Thymus (tissue), 11 donors: ENCODE data around the gene PURA. TPM values are rescaled to one million over a fixed set of nuclear protein-coding genes. Genes with fewer than 3 reads are reported as not detected.

Experiments
- DNase-seq, 9 donors: peaks; one replicate each; pipeline ENCODE4 v3.0.0-alpha.2; 2013; ENCODE audit warnings: low spot score in 9 of 9, low read depth in 6 of 9, missing footprints in 1 of 9
- H3K27ac ChIP-seq, 2 donors: one replicate each; pipeline ENCODE4 v1.5.1; 2013; ENCODE audit warnings: control low read depth in 1 of 2, low read depth in 1 of 2, low read length in 1 of 2, mild to moderate bottlenecking in 1 of 2, moderate library complexity in 1 of 2
- H3K27me3 ChIP-seq, 2 donors: one replicate each; pipeline ENCODE4 v1.5.1; 2013; ENCODE audit warnings: low read length in 1 of 2; ENCODE audit not compliant: control insufficient read depth in 2 of 2, insufficient read depth in 1 of 2
- H3K36me3 ChIP-seq, 2 donors: one replicate each; pipeline ENCODE4 v1.5.1; 2013; ENCODE audit warnings: low read length in 1 of 2, mild to moderate bottlenecking in 1 of 2, moderate library complexity in 1 of 2; ENCODE audit not compliant: control insufficient read depth in 2 of 2, insufficient read depth in 2 of 2
- H3K4me1 ChIP-seq, 2 donors: one replicate each; pipeline ENCODE4 v1.5.1; 2013; ENCODE audit warnings: low read length in 2 of 2; ENCODE audit not compliant: control insufficient read depth in 2 of 2, insufficient read depth in 2 of 2
- H3K4me3 ChIP-seq, 2 donors: one replicate each; pipeline ENCODE4 v1.5.1; 2013; ENCODE audit warnings: low read length in 2 of 2, control low read depth in 1 of 2, mild to moderate bottlenecking in 1 of 2
- H3K9me3 ChIP-seq, 2 donors: one replicate each; pipeline ENCODE4 v1.5.1; 2013; ENCODE audit warnings: low read length in 1 of 2, mild to moderate bottlenecking in 1 of 2; ENCODE audit not compliant: control insufficient read depth in 2 of 2, insufficient read depth in 1 of 2
- WGBS: extraction: QIAGEN DNeasy Blood & Tissue Kit; methylation state at CpG from one replicate; pipeline ENCODE4 v1.1.7; 2013; 5-methylcytosine and 5-hydroxymethylcytosine counted together
- polyA plus RNA-seq: library from polyadenylated mRNA; stranded (reverse); fragments of 200-250 nt; gene quantifications from one replicate; pipeline ENCODE4 v1.2.3, GENCODE V29; 2013
- total RNA-seq: library from RNA; stranded (reverse); fragments of 120-200 nt; gene quantifications from one replicate; pipeline ENCODE4 v1.2.4, GENCODE V29; 2013
- donor health status: healthy.

PURA gene
- total and polyA plus RNA-seq, 2 donors, result 4.7 to 5.9 TPM

- Histone ChIP-seq H3K27me3 (peaks cover 0 to 35% of the 10 kb centered on the region in 2 donors), H3K36me3 (no peaks in the 10 kb centered on the region), H3K27ac (no peak overlapping the region), H3K4me1 (no peaks in the 10 kb centered on the region), H3K4me3 (no peak overlapping the region), H3K9me3 (no peaks in the 10 kb centered on the region)
- WGBS, result 62% methylated on average over 4 of the region's 4 CpGs
- DNase-seq, result no peak
Measured at GRCh38 chr5:140084541-140084940, 29.4 kb upstream of the PURA start.

DNA sequence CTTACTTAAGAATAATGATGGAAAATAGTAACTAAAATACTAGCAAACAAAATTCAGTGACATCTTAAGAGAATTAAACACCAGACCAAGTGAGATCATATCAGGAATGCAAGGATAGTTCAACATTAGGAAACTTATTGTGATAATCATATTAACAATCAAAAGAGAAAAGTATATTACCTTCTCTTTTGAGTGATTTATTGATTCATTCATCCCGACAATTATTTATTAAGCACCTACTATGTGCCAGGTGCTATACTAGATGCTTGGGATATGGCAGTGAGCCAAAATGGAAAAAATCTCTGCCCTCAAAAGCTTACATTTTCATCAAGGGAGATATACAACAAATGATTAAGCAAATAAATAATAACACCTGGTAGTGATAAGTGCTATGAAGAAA lies 23.7 kb upstream of the PURA start:
- WGBS, result 96% methylated on average over 1 of the region's 1 CpG
- no peaks in the 10 kb centered on the region for H3K9me3 ChIP-seq
- H3K27me3 ChIP-seq, result peaks cover 0 to 11% of the 10 kb centered on the region in 2 donors
- no peaks in the 10 kb centered on the region for H3K36me3 ChIP-seq
- no peak overlapping the region for H3K4me3 ChIP-seq
- DNase-seq, result no peak
- no peaks in the 10 kb centered on the region for H3K4me1 ChIP-seq
- no peak overlapping the region for H3K27ac ChIP-seq

DNA sequence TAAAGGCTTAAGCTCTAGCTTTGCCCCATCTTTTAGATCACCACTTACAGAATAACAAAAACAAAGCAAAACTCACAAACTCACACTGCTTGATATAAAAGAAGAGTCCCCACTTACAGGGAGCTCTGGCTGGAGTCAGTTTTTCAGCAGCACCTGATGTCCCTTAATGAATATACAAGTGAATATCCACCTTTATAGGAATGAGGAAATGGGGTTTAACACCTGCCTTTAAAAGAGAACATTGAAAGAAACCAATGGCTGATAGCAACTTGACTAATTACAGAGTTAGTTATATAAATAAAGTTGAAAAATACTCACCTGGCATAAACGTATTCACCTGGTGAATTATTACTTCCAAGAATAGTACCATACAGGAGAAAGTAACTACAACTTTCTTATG lies 20.7 kb upstream of the PURA start:
- WGBS, result 82% methylated on average over 1 of the region's 1 CpG
- Histone ChIP-seq H3K4me3 (no peak overlapping the region), H3K4me1 (no peaks in the 10 kb centered on the region), H3K27ac (no peak overlapping the region), H3K27me3 (peaks cover 0 to 7% of the 10 kb centered on the region in 2 donors), H3K36me3 (no peaks in the 10 kb centered on the region), H3K9me3 (no peaks in the 10 kb centered on the region)
- no peak for DNase-seq

GRCh38 chr5:140093866-140094265 lies 20.0 kb upstream of the PURA start:
- Histone ChIP-seq H3K36me3 (no peaks in the 10 kb centered on the region), H3K9me3 (no peaks in the 10 kb centered on the region), H3K4me3 (no peak overlapping the region), H3K27ac (no peak overlapping the region), H3K4me1 (no peaks in the 10 kb centered on the region), H3K27me3 (peaks cover 0 to 7% of the 10 kb centered on the region in 2 donors)
- DNase-seq, result no peak
- WGBS, result 83% methylated on average over 1 of the region's 1 CpG

DNA sequence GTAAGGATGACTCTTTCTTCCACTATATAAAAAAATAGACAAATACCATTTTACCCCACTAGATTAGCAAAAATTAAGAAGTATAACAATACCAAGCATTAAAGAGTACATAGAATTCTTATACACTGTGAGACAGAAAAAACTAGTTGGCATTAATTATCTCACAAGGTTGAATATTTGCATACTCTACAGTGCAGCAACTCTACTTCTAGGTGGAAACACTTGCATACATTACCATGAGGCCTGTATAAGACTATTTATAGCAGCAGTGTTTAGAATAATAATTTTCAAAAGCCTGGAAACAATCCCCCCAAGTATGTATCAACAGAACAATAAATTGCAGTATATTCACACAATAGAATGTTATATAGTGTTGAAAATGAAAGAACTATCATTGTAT lies 19.0 kb upstream of the PURA start:
- Histone ChIP-seq H3K4me3 (no peak overlapping the region), H3K4me1 (no peaks in the 10 kb centered on the region), H3K27me3 (peaks cover 0 to 7% of the 10 kb centered on the region in 2 donors), H3K9me3 (no peaks in the 10 kb centered on the region), H3K27ac (no peak overlapping the region), H3K36me3 (no peaks in the 10 kb centered on the region)
- no peak for DNase-seq

- 93% methylated on average over 1 of the region's 1 CpG for WGBS
- Histone ChIP-seq H3K4me3 (no peak overlapping the region), H3K9me3 (no peaks in the 10 kb centered on the region), H3K27me3 (peaks cover 0 to 39% of the 10 kb centered on the region in 2 donors), H3K36me3 (no peaks in the 10 kb centered on the region), H3K27ac (no peak overlapping the region), H3K4me1 (no peaks in the 10 kb centered on the region)
- DNase-seq, result no peak
Measured at GRCh38 chr5:140101179-140101578, 12.7 kb upstream of the PURA start.

DNA sequence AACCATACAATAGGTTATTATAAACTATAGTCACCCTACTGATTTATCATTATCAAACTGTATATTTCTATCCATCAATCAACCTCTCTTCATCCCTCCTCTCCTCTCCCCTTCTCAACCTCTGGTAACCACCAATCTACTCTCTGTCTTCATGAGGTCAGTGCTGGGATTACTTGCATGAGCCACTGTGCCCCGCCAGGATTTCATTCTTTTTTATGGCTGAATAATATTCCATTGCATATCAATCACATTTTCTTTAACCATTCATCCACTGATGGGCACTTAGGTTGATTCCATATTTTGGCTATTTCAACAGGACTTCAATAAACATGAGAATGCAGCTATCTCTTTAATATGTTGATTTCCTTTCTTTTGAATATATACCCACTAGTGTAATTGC lies 10.8 kb upstream of the PURA start:
- Histone ChIP-seq H3K27ac (no peak overlapping the region), H3K4me3 (no peak overlapping the region), H3K27me3 (peaks cover 0 to 52% of the 10 kb centered on the region in 2 donors), H3K4me1 (peaks cover 4 to 9% of the 10 kb centered on the region in 2 donors), H3K9me3 (no peaks in the 10 kb centered on the region), H3K36me3 (no peaks in the 10 kb centered on the region)
- 66% methylated on average over 1 of the region's 1 CpG for WGBS
- no peak for DNase-seq

DNA sequence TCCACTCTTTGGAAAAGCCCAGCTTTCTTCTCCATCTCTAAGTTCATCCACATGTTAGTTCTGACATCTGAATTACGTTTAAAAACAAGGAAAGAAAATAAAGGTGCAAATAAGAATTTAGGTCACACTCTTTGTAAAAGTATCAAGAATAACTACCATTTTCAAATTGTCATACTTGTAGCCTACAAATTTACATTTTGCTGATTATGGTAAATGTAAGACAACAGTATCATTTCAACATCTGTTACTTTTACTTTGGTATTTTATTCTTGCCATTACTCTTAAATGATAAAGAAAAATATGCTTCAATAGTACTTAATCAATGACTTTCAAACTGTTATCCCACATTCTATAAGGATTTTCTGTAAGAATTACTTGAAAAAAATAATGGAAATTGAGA lies 9.8 kb upstream of the PURA start:
- Histone ChIP-seq H3K27me3 (peaks cover 7 to 61% of the 10 kb centered on the region in 2 donors), H3K27ac (no peak overlapping the region), H3K9me3 (peaks cover 0 to 7% of the 10 kb centered on the region in 2 donors), H3K4me1 (peaks cover 13 to 18% of the 10 kb centered on the region in 2 donors), H3K36me3 (no peaks in the 10 kb centered on the region), H3K4me3 (no peak overlapping the region)
- WGBS, result 88% methylated on average over 1 of the region's 1 CpG
- no peak for DNase-seq

- DNase-seq, result no peak
- H3K9me3 ChIP-seq, result peaks cover 0 to 7% of the 10 kb centered on the region in 2 donors
- H3K27me3 ChIP-seq, result peaks cover 14 to 81% of the 10 kb centered on the region in 2 donors
- no peak overlapping the region for H3K4me3 ChIP-seq
- H3K27ac ChIP-seq, result no peak overlapping the region
- no peaks in the 10 kb centered on the region for H3K36me3 ChIP-seq
- peaks cover 15 to 20% of the 10 kb centered on the region in 2 donors for H3K4me1 ChIP-seq
- 88% methylated on average over 5 of the region's 5 CpGs for WGBS
Measured at GRCh38 chr5:140106101-140106500, 7.8 kb upstream of the PURA start.
